Mesothelial cell of epicardium (in vitro differentiated cells): ENCODE data around the gene PAWR. TPM values are rescaled to one million over a fixed set of nuclear protein-coding genes. Genes with fewer than 3 reads are reported as not detected.

Source experiments
- DNase-seq, 2 experiments: peaks; one replicate each; pipeline ENCODE4 v3.0.0; 2021; ENCODE audit warnings: low spot score in 2 of 2; ENCODE audit not compliant: unreplicated experiment in 2 of 2
- H3K27ac Mint-ChIP-seq: 2 replicates; pipeline ENCODE4 v1.8.0; 2021; ENCODE audit warnings: mixed read lengths
- H3K27me3 Mint-ChIP-seq: 2 replicates; pipeline ENCODE4 v1.8.0; 2021; ENCODE audit warnings: low read depth, mixed read lengths
- H3K36me3 Mint-ChIP-seq: 2 replicates; pipeline ENCODE4 v1.8.0; 2021; ENCODE audit warnings: mixed read lengths
- H3K4me1 Mint-ChIP-seq: 2 replicates; pipeline ENCODE4 v1.8.0; 2021; ENCODE audit warnings: mixed read lengths
- H3K4me3 Mint-ChIP-seq: 2 replicates; pipeline ENCODE4 v1.8.0; 2021; ENCODE audit warnings: mild to moderate bottlenecking, moderate library complexity, mixed read lengths
- H3K9me3 Mint-ChIP-seq: 2 replicates; pipeline ENCODE4 v1.8.0; 2021; ENCODE audit warnings: mixed read lengths
- CTCF ChIP-seq: fragments of 200-600 bp; sonication (generic); IDR thresholded peaks from one replicate; pipeline ENCODE4 v1.5.0; 2021; ENCODE audit warnings: antibody characterized with exemption; ENCODE audit not compliant: unreplicated experiment
- total RNA-seq: library from RNA; stranded (reverse); gene quantifications from 3 replicates; pipeline ENCODE4 v1.2.1, GENCODE V29; 2021

The PAWR gene
- total RNA-seq, 1 donor from 2014 or later = 205 TPM

- peaks cover 22% of the 10 kb centered on the region for H3K36me3 Mint-ChIP-seq
Observed at GRCh38 chr12:79618848-79619404, 71.8 kb downstream of the PAWR start.

GRCh38 chr12:79617696-79618095, 73.1 kb downstream of the PAWR start:
- H3K27ac Mint-ChIP-seq = no peak overlapping the region
- TF ChIP-seq CTCF = no peak
- DNase-seq = no peak

More at GRCh38 chr12:79618848-79619404, 71.8 kb downstream of the PAWR start:
- Mint-ChIP-seq H3K4me3 (no peak overlapping the region), H3K9me3 (no peaks in the 10 kb centered on the region), H3K27ac (no peak overlapping the region), H3K4me1 (peaks cover 15% of the 10 kb centered on the region), H3K27me3 (no peaks in the 10 kb centered on the region)
- no peak for DNase-seq
- TF ChIP-seq CTCF = no peak

GRCh38 chr12:79615596-79616560, 74.9 kb downstream of the PAWR start:
- no peaks in the 10 kb centered on the region for H3K27me3 Mint-ChIP-seq
- no peaks in the 10 kb centered on the region for H3K9me3 Mint-ChIP-seq
- peaks cover 15% of the 10 kb centered on the region for H3K4me1 Mint-ChIP-seq
- no peak for TF ChIP-seq CTCF
- H3K27ac Mint-ChIP-seq = peak overlapping the region; percentile 60
- H3K36me3 Mint-ChIP-seq = peaks cover 18% of the 10 kb centered on the region
- no peak overlapping the region for H3K4me3 Mint-ChIP-seq
- DNase-seq = no peak

More at GRCh38 chr12:79617696-79618095, 73.1 kb downstream of the PAWR start:
- Mint-ChIP-seq H3K36me3 (peaks cover 22% of the 10 kb centered on the region), H3K27me3 (no peaks in the 10 kb centered on the region), H3K4me1 (peaks cover 15% of the 10 kb centered on the region), H3K4me3 (no peak overlapping the region), H3K9me3 (no peaks in the 10 kb centered on the region)

DNA sequence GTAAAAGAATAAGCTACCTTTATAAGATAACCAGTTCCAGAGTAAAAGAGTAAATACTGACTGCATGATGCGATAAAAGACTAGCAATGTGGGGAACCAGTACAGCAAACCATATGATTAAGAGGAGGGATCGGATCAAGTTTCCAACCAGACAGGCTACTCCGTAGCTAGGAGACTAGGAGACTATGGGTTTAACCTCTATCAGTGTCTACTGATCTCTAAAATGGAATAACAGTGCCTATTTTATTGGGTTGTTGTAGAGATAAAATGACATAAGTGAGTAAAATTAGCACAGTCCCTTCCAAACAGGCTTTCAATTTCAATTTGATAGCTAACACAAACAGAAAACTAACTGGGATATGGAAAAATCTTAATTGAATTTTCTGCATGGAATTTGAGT, 76.0 kb downstream of the PAWR start:
- no peaks in the 10 kb centered on the region for H3K9me3 Mint-ChIP-seq
- DNase-seq = no peak
- no peak overlapping the region for H3K27ac Mint-ChIP-seq
- TF ChIP-seq CTCF = no peak
- peaks cover 21% of the 10 kb centered on the region for H3K36me3 Mint-ChIP-seq
- H3K27me3 Mint-ChIP-seq = no peaks in the 10 kb centered on the region
- no peak overlapping the region for H3K4me3 Mint-ChIP-seq
- H3K4me1 Mint-ChIP-seq = peaks cover 15% of the 10 kb centered on the region

GRCh38 chr12:79601908-79602307, 88.9 kb downstream of the PAWR start:
- Mint-ChIP-seq H3K36me3 (peaks cover 16% of the 10 kb centered on the region), H3K27ac (no peak overlapping the region), H3K27me3 (no peaks in the 10 kb centered on the region), H3K4me3 (no peak overlapping the region), H3K9me3 (no peaks in the 10 kb centered on the region), H3K4me1 (peaks cover 3% of the 10 kb centered on the region)
- TF ChIP-seq CTCF = no peak
- no peak for DNase-seq
